Gastroesophageal sphincter (tissue), 4 donors: ENCODE measurements around the gene COL5A1. TPM values are rescaled to one million over a fixed set of nuclear protein-coding genes. Genes with fewer than 3 reads are reported as not detected.

ENCODE experiments used
- ATAC-seq: fragments of 150-250 bp; one replicate; pipeline ENCODE4 v1.9.1; 2016; ENCODE audit warnings: mild to moderate bottlenecking, moderate library complexity
- H3K27ac ChIP-seq, 4 donors: fragments of 200-600 bp; sonication (generic) in 3 of 4; 1 replicate in 3 of 4; 2 replicates in 1 of 4; pipeline ENCODE4 v1.5.1; 2016 to 2019
- H3K27me3 ChIP-seq: fragments of 200-600 bp; sonication (generic); one replicate; pipeline ENCODE4 v1.5.1; 2019
- H3K36me3 ChIP-seq, 2 donors: fragments of 200-600 bp; sonication (generic); one replicate each; pipeline ENCODE4 v1.5.1; 2019; ENCODE audit warnings: control low read depth in 1 of 2
- H3K4me1 ChIP-seq, 3 donors: fragments of 200-600 bp; sonication (generic); 1 replicate in 2 of 3; 2 replicates in 1 of 3; pipeline ENCODE4 v1.5.1; 2016 to 2019; ENCODE audit warnings: control low read depth in 2 of 3
- H3K4me3 ChIP-seq, 2 donors: fragments of 200-600 bp; sonication (generic); one replicate each; pipeline ENCODE4 v1.5.1; 2019; ENCODE audit warnings: mild to moderate bottlenecking in 1 of 2, moderate library complexity in 1 of 2
- H3K9me3 ChIP-seq, 3 donors: fragments of 200-600 bp; sonication (generic); one replicate each; pipeline ENCODE4 v1.5.1; 2017 to 2019; ENCODE audit warnings: control low read depth in 2 of 3
- CTCF ChIP-seq, 4 experiments: fragments of 200-600 bp in 2 of 4; fragments of 450-650 bp in 2 of 4; sonication (generic) in 1 of 4; IDR thresholded peaks; one replicate each; pipeline ENCODE4 v1.5.1; 2017 to 2019; ENCODE audit warnings: antibody characterized with exemption in 4 of 4, mild to moderate bottlenecking in 2 of 4, moderate library complexity in 2 of 4
- EP300 ChIP-seq: sonication (generic); formaldehyde crosslinking; IDR thresholded peaks from one replicate; pipeline ENCODE4 v1.6.1; 2017; ENCODE audit warnings: antibody characterized with exemption, mild to moderate bottlenecking
- POLR2A ChIP-seq, 2 donors: fragments of 450-650 bp; IDR thresholded peaks; one replicate each; pipeline ENCODE4 v1.6.1; 2017; ENCODE audit warnings: antibody characterized with exemption in 2 of 2, mild to moderate bottlenecking in 2 of 2, moderate library complexity in 1 of 2
- POLR2AphosphoS5 ChIP-seq: sonication (generic); formaldehyde crosslinking; IDR thresholded peaks from one replicate; pipeline ENCODE4 v1.6.1; 2017; ENCODE audit warnings: antibody characterized with exemption
- WGBS, 2 donors: methylation state at CpG; one replicate each; pipeline ENCODE4 v1.1.5; 2018; ENCODE audit warnings: low coverage in 1 of 2; 5-methylcytosine and 5-hydroxymethylcytosine counted together
- total RNA-seq, 4 donors: library from RNA; depleted of rRNA; stranded (reverse); fragments of >200 nt; gene quantifications; one replicate each; pipeline ENCODE4 v1.1.0, GENCODE V29; 2016

COL5A1 gene
- total RNA-seq, 4 donors from 2014 or later: 48.5 to 86.4 (median 74.9) TPM

- Histone ChIP-seq H3K9me3 (no peaks in the 10 kb centered on the region), H3K27me3 (no peaks in the 10 kb centered on the region), H3K27ac (no peak overlapping the region), H3K36me3 (no peaks in the 10 kb centered on the region), H3K4me1 (no peaks in the 10 kb centered on the region), H3K4me3 (no peak overlapping the region)
- TF ChIP-seq CTCF (IDR thresholded peaks at IDR 0.05): no peak
- no peak for TF ChIP-seq EP300
- TF ChIP-seq POLR2A (IDR thresholded peaks at IDR 0.05): no peak
- no peak for TF ChIP-seq POLR2AphosphoS5
- WGBS, 2 donors: 86 to 88% methylated on average over 3 to 7 of the region's 13 CpGs
- no peak for ATAC-seq
Measured at GRCh38 chr9:134630393-134630790, 11.2 kb upstream of the COL5A1 start.

GRCh38 chr9:134630861-134631260 lies 10.7 kb upstream of the COL5A1 start:
- Histone ChIP-seq H3K9me3 (no peaks in the 10 kb centered on the region), H3K4me3 (no peak overlapping the region), H3K27me3 (no peaks in the 10 kb centered on the region), H3K4me1 (no peaks in the 10 kb centered on the region), H3K27ac (no peak overlapping the region), H3K36me3 (no peaks in the 10 kb centered on the region)
- WGBS, 2 donors: 93 to 96% methylated on average over 5 of the region's 8 CpGs
- TF ChIP-seq CTCF (IDR thresholded peaks at IDR 0.05) (no peak), POLR2A (IDR thresholded peaks at IDR 0.05) (no peak), POLR2AphosphoS5 (no peak), EP300 (no peak)
- no peak for ATAC-seq

- Histone ChIP-seq H3K9me3 (no peaks in the 10 kb centered on the region), H3K4me1 (no peaks in the 10 kb centered on the region), H3K27ac (no peak overlapping the region), H3K36me3 (no peaks in the 10 kb centered on the region), H3K4me3 (no peak overlapping the region), H3K27me3 (no peaks in the 10 kb centered on the region)
- 84 to 97% methylated on average over 8 of the region's 10 CpGs for WGBS, 2 donors
- ATAC-seq: no peak
- TF ChIP-seq POLR2A (IDR thresholded peaks at IDR 0.05) (no peak), CTCF (IDR thresholded peaks at IDR 0.05) (no peak), EP300 (no peak), POLR2AphosphoS5 (no peak)
Measured at GRCh38 chr9:134631881-134632280, 9.7 kb upstream of the COL5A1 start.

- Histone ChIP-seq H3K27ac (no peak overlapping the region), H3K9me3 (no peaks in the 10 kb centered on the region), H3K27me3 (no peaks in the 10 kb centered on the region), H3K4me3 (no peak overlapping the region), H3K4me1 (no peaks in the 10 kb centered on the region), H3K36me3 (no peaks in the 10 kb centered on the region)
- no peak for ATAC-seq
- 100% methylated on average over 4 of the region's 9 CpGs; no CpG with 5 or more reads in 1 of the 2 donors for WGBS, 2 donors
- TF ChIP-seq POLR2A (IDR thresholded peaks at IDR 0.05): no peak
- no peak for TF ChIP-seq POLR2AphosphoS5
- no peak for TF ChIP-seq CTCF (IDR thresholded peaks at IDR 0.05)
- TF ChIP-seq EP300: no peak
Measured at GRCh38 chr9:134632329-134632728, 9.3 kb upstream of the COL5A1 start.

GRCh38 chr9:134633362-134634142 lies 8.1 kb upstream of the COL5A1 start:
- no peaks in the 10 kb centered on the region for H3K27me3 ChIP-seq
- H3K36me3 ChIP-seq: no peaks in the 10 kb centered on the region
- no peak overlapping the region for H3K4me3 ChIP-seq
- WGBS, 2 donors: 94 to 95% methylated on average over 8 of the region's 16 CpGs
- TF ChIP-seq EP300 (no peak), POLR2A (IDR thresholded peaks at IDR 0.05) (no peak), CTCF (IDR thresholded peaks at IDR 0.05) (no peak), POLR2AphosphoS5 (no peak)
- H3K9me3 ChIP-seq: no peaks in the 10 kb centered on the region
- no peaks in the 10 kb centered on the region for H3K4me1 ChIP-seq
- no peak overlapping the region for H3K27ac ChIP-seq
- no peak for ATAC-seq
